SK-N-SH (cell line): ENCODE results near the gene SMIM5. TPM values are rescaled to one million over a fixed set of nuclear protein-coding genes. Genes with fewer than 3 reads are reported as not detected.

ENCODE experiments used
- CTCF ChIA-PET: fragments of 300-600, 350-600 bp; formaldehyde crosslinking; extraction: SDS; loops from one replicate; lab custom pipeline; 2021; lab: Yijun Ruan, JAX
- POLR2A ChIA-PET: fragments of 350-600 bp; sonication (Branson Sonifier 250); formaldehyde crosslinking; extraction: SDS; loops from one replicate; lab custom pipeline; 2020; ENCODE audit warnings: antibody characterized with exemption, inconsistent platforms; lab: Yijun Ruan, JAX
- DNase-seq: peaks from one replicate; pipeline ENCODE4 v3.0.0; 2012
- H2AFZ ChIP-seq: fragments of 200-600 bp; sonication (generic); 2 replicates; pipeline ENCODE4 v1.8.1; 2016; ENCODE audit warnings: antibody characterized with exemption, mild to moderate bottlenecking, low read depth
- H3F3A ChIP-seq: fragments of 200-600 bp; sonication (generic); replicated peaks from 2 replicates; pipeline ENCODE3; 2016; ENCODE audit warnings: antibody characterized with exemption, mild to moderate bottlenecking; ENCODE audit not compliant: insufficient read depth
- H3K27ac ChIP-seq, 2 experiments: fragments of 200-500 bp in 1 of 2; fragments of 200-600 bp in 1 of 2; sonication (Bioruptor generic) in 1 of 2; sonication (generic), shearing (Covaris generic) in 1 of 2; 2 replicates each; pipeline versions ENCODE4 v1.5.1 to v1.6.1; 2014 to 2016; ENCODE audit warnings: low read depth in 2 of 2, inconsistent platforms in 1 of 2, low read length in 1 of 2, mild to moderate bottlenecking in 1 of 2, mixed read lengths in 1 of 2
- H3K27me3 ChIP-seq: fragments of 200-600 bp; sonication (generic), shearing (Covaris generic); 2 replicates; pipeline ENCODE4 v1.6.1; 2016; ENCODE audit warnings: mixed run types; ENCODE audit not compliant: insufficient read depth
- H3K36me3 ChIP-seq, 2 experiments: fragments of 200-500 bp in 1 of 2; fragments of 200-600 bp in 1 of 2; sonication (Bioruptor generic) in 1 of 2; sonication (generic) in 1 of 2; replicated peaks in 1 of 2; 2 replicates each; pipeline versions ENCODE3 to v1.5.1; 2014 to 2016; ENCODE audit warnings: low read length in 1 of 2, mild to moderate bottlenecking in 1 of 2; ENCODE audit not compliant: insufficient read depth in 2 of 2, control insufficient read depth in 1 of 2
- H3K4me1 ChIP-seq, 2 experiments: fragments of 200-500 bp in 1 of 2; fragments of 200-600 bp in 1 of 2; sonication (Bioruptor generic) in 1 of 2; sonication (generic), shearing (Covaris generic) in 1 of 2; 2 replicates each; pipeline versions ENCODE4 v1.5.1 to v1.6.1; 2014 to 2016; ENCODE audit warnings: low read depth in 1 of 2, low read length in 1 of 2, mixed run types in 1 of 2; ENCODE audit not compliant: insufficient read depth in 2 of 2, control insufficient read depth in 1 of 2
- H3K4me2 ChIP-seq: fragments of 200-600 bp; sonication (generic), shearing (Covaris generic); 2 replicates; pipeline ENCODE4 v1.6.1; 2017; ENCODE audit warnings: mixed run types
- H3K4me3 ChIP-seq, 2 experiments: fragments of 200-500 bp in 1 of 2; fragments of 200-600 bp in 1 of 2; sonication (Bioruptor generic) in 1 of 2; sonication (generic), shearing (Covaris generic) in 1 of 2; 2 replicates each; pipeline versions ENCODE4 v1.5.1 to v1.8.1; 2014 to 2016; ENCODE audit warnings: low read depth in 2 of 2, inconsistent platforms in 1 of 2, low read length in 1 of 2, mild to moderate bottlenecking in 1 of 2, mixed read lengths in 1 of 2, moderate library complexity in 1 of 2
- H3K79me2 ChIP-seq: fragments of 200-600 bp; sonication (generic); 2 replicates; pipeline ENCODE4 v1.8.1; 2017; ENCODE audit warnings: mild to moderate bottlenecking; ENCODE audit not compliant: insufficient read depth
- H3K9ac ChIP-seq: fragments of 200-600 bp; sonication (generic); 2 replicates; pipeline ENCODE4 v1.6.1; 2017; ENCODE audit warnings: mixed run types
- H3K9me2 ChIP-seq: fragments of 200-600 bp; sonication (generic); 2 replicates; pipeline ENCODE4 v1.6.1; 2017; ENCODE audit warnings: mixed run types
- H3K9me3 ChIP-seq: fragments of 200-600 bp; sonication (generic); 2 replicates; pipeline ENCODE4 v1.6.1; 2017; ENCODE audit warnings: mixed run types, mild to moderate bottlenecking, moderate library complexity
- H4K20me1 ChIP-seq: fragments of 200-600 bp; sonication (generic); 2 replicates; pipeline ENCODE4 v1.6.1; 2017; ENCODE audit warnings: mild to moderate bottlenecking, mixed run types; ENCODE audit not compliant: insufficient read depth
- CTCF ChIP-seq: fragments of 200-600 bp; sonication (generic); IDR thresholded peaks from 2 replicates; pipeline ENCODE4 v1.6.1; 2017; ENCODE audit warnings: antibody characterized with exemption, mild to moderate bottlenecking, moderate library complexity
- FOSL2 ChIP-seq: IDR thresholded peaks from 2 replicates; pipeline ENCODE4 v1.4.0; 2012; ENCODE audit warnings: low read depth, mild to moderate bottlenecking, moderate library complexity, borderline replicate concordance
- FOXM1 ChIP-seq: IDR thresholded peaks from 2 replicates; pipeline ENCODE4 v1.4.0; 2012; ENCODE audit warnings: low read depth, mild to moderate bottlenecking
- GATA2 ChIP-seq: sonication (generic); formaldehyde crosslinking; IDR thresholded peaks from 2 replicates; pipeline ENCODE4 v1.5.0; 2020; ENCODE audit warnings: mild to moderate bottlenecking, missing genetic modification reagents
- JUND ChIP-seq: IDR thresholded peaks from 2 replicates; pipeline ENCODE4 v1.4.0; 2012
- RFX5 ChIP-seq: IDR thresholded peaks from 2 replicates; pipeline ENCODE4 v1.6.1; 2012; ENCODE audit warnings: mild to moderate bottlenecking, improper control_type of control experiment, low read length
- SMC3 ChIP-seq: IDR thresholded peaks from 2 replicates; pipeline ENCODE4 v1.6.1; 2012; ENCODE audit warnings: low read depth, low read length, improper control_type of control experiment
- TAF1 ChIP-seq: IDR thresholded peaks from 2 replicates; pipeline ENCODE4 v1.6.1; 2012; ENCODE audit warnings: low read depth, mild to moderate bottlenecking, low read length, moderate library complexity, borderline replicate concordance
- WGBS: methylation state at CpG from one replicate; pipeline ENCODE4 v1.1.6; 2017; ENCODE audit warnings: low lambda C conversion rate; 5-methylcytosine and 5-hydroxymethylcytosine counted together
- polyA plus RNA-seq, 3 experiments: library from polyadenylated mRNA; depleted of rRNA; stranded (reverse); fragments of >200 nt; gene quantifications; 2 replicates each; pipeline ENCODE4 v1.2.3, GENCODE V29; 2012
- TF ChIP-seq, protein P1 (sequence below): IDR thresholded peaks from 2 replicates; pipeline ENCODE4 v1.6.1; 2012; ENCODE audit warnings: mild to moderate bottlenecking, low read depth, low read length, moderate library complexity

The SMIM5 gene
- polyA plus RNA-seq, 1 of the 3 experiments (the other 2 are of a cell fraction), result 0.02 TPM

- TF ChIP-seq, protein P1, sequence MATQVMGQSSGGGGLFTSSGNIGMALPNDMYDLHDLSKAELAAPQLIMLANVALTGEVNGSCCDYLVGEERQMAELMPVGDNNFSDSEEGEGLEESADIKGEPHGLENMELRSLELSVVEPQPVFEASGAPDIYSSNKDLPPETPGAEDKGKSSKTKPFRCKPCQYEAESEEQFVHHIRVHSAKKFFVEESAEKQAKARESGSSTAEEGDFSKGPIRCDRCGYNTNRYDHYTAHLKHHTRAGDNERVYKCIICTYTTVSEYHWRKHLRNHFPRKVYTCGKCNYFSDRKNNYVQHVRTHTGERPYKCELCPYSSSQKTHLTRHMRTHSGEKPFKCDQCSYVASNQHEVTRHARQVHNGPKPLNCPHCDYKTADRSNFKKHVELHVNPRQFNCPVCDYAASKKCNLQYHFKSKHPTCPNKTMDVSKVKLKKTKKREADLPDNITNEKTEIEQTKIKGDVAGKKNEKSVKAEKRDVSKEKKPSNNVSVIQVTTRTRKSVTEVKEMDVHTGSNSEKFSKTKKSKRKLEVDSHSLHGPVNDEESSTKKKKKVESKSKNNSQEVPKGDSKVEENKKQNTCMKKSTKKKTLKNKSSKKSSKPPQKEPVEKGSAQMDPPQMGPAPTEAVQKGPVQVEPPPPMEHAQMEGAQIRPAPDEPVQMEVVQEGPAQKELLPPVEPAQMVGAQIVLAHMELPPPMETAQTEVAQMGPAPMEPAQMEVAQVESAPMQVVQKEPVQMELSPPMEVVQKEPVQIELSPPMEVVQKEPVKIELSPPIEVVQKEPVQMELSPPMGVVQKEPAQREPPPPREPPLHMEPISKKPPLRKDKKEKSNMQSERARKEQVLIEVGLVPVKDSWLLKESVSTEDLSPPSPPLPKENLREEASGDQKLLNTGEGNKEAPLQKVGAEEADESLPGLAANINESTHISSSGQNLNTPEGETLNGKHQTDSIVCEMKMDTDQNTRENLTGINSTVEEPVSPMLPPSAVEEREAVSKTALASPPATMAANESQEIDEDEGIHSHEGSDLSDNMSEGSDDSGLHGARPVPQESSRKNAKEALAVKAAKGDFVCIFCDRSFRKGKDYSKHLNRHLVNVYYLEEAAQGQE, result no peak
- no peak for TF ChIP-seq TAF1
- no peak for TF ChIP-seq FOSL2
- no peak for TF ChIP-seq JUND
- no peak for TF ChIP-seq GATA2 (CRISPR knock-in tag)
These were observed 55.1 kb downstream of the SMIM5 start (continued) for GRCh38 chr17:75688209-75688825.

GRCh38 chr17:75689441-75689873 is 56.2 kb downstream of the SMIM5 start:
- Histone ChIP-seq H4K20me1 (no peaks in the 10 kb centered on the region), H3K36me3 (peaks cover 12 to 25% of the 10 kb centered on the region in 2 experiments), H3F3A (peaks cover 44% of the 10 kb centered on the region), H2AFZ (no peak overlapping the region), H3K27ac (no peak overlapping the region), H3K4me1 (peaks cover 35 to 63% of the 10 kb centered on the region in 2 experiments; a peak in 3 of 4 replicates)
- CTCF ChIA-PET, result interaction anchor here (1.7 to 6.9 kb wide), 2 partner anchors 16 to 37 kb away, joined by 5 to 69 read pairs; no protein-coding TSS in a partner anchor
- no peak for TF ChIP-seq FOXM1
- no peak for TF ChIP-seq CTCF
- no peak for TF ChIP-seq RFX5
- TF ChIP-seq SMC3, result no peak
- TF ChIP-seq TAF1, result no peak
- no peak for TF ChIP-seq GATA2 (CRISPR knock-in tag)
- no peak for TF ChIP-seq FOSL2
- TF ChIP-seq, all 33 proteins: peak for 0
- Histone ChIP-seq H3K4me2 (no peak overlapping the region), H3K9ac (no peak overlapping the region), H3K79me2 (peaks cover 83% of the 10 kb centered on the region), H3K9me2 (no peaks in the 10 kb centered on the region), H3K27me3 (no peaks in the 10 kb centered on the region), H3K9me3 (no peaks in the 10 kb centered on the region), H3K4me3 (no peak overlapping the region)
- whole genome bisulfite sequencing, result 81% methylated on average over 6 of the region's 6 CpGs
- POLR2A ChIA-PET, result interaction anchor here (0.7 kb wide), 1 partner anchor 16 kb away, joined by 3 read pairs; no protein-coding TSS in a partner anchor
- DNase-seq, result no peak

Other genes with a start within 250 kb of the SMIM5 start
- gene GRB2, start 227.8 kb upstream of the SMIM5 start, polyA plus RNA-seq (2012; rRNA removed), result 81.6 and 89.6 TPM in 2 replicates
- gene TMEM94, start 176.8 kb upstream of the SMIM5 start, polyA plus RNA-seq (2012; rRNA removed), result 68.0 and 89.9 TPM in 2 replicates
- gene CASKIN2, start 117.9 kb upstream of the SMIM5 start, polyA plus RNA-seq (2012; rRNA removed), result 5.2 and 6.5 TPM in 2 replicates
- 29.8 and 37.7 TPM in 2 replicates for gene TSEN54, start 116.9 kb upstream of the SMIM5 start, polyA plus RNA-seq (2012; rRNA removed)
- 4.4 and 6.7 TPM in 2 replicates for gene LLGL2, start 107.7 kb upstream of the SMIM5 start, polyA plus RNA-seq (2012; rRNA removed)
- 9.7 and 10.3 TPM in 2 replicates for gene MYO15B, start 45.6 kb upstream of the SMIM5 start, polyA plus RNA-seq (2012; rRNA removed)
- gene RECQL5, start 33.7 kb downstream of the SMIM5 start, polyA plus RNA-seq (2012; rRNA removed), result 22.5 and 25.3 TPM in 2 replicates
- 145 and 158 TPM in 2 replicates for gene SAP30BP, start 33.9 kb downstream of the SMIM5 start, polyA plus RNA-seq (2012; rRNA removed)
- gene ITGB4, start 88.0 kb downstream of the SMIM5 start, polyA plus RNA-seq (2012; rRNA removed), result 3.6 and 7.0 TPM in 2 replicates
- 36.5 and 39.2 TPM in 2 replicates for gene GALK1, start 131.8 kb downstream of the SMIM5 start, polyA plus RNA-seq (2012; rRNA removed)
- 19.9 and 24.8 TPM in 2 replicates for gene UNK, start 151.4 kb downstream of the SMIM5 start, polyA plus RNA-seq (2012; rRNA removed)
- gene UNC13D, start 211.0 kb downstream of the SMIM5 start, polyA plus RNA-seq (2012; rRNA removed), result 0.99 and 1.3 TPM in 2 replicates
- 49.7 and 55.8 TPM in 2 replicates for gene WBP2, start 221.9 kb downstream of the SMIM5 start, polyA plus RNA-seq (2012; rRNA removed)
- 3.1 and 5.1 TPM in 2 replicates for gene TRIM47, start 245.1 kb downstream of the SMIM5 start, polyA plus RNA-seq (2012; rRNA removed)